Endothelial cell (in vitro differentiated cells): ENCODE measurements around the gene C19orf18. TPM values are rescaled to one million over a fixed set of nuclear protein-coding genes. Genes with fewer than 3 reads are reported as not detected.

Experiments
- DNase-seq: peaks from one replicate; pipeline ENCODE4 v3.0.0; 2021; ENCODE audit warnings: low spot score
- H3K27ac Mint-ChIP-seq: one replicate; pipeline ENCODE4 v1.8.0; 2021; ENCODE audit warnings: mixed read lengths, inconsistent platforms; ENCODE audit not compliant: unreplicated experiment
- H3K27me3 Mint-ChIP-seq: one replicate; pipeline ENCODE4 v1.8.0; 2021; ENCODE audit warnings: mild to moderate bottlenecking, moderate library complexity, mixed read lengths, inconsistent platforms; ENCODE audit not compliant: unreplicated experiment
- H3K36me3 Mint-ChIP-seq: one replicate; pipeline ENCODE4 v1.8.0; 2021; ENCODE audit warnings: mild to moderate bottlenecking, low read depth, mixed read lengths, inconsistent platforms; ENCODE audit not compliant: unreplicated experiment
- H3K4me1 Mint-ChIP-seq: one replicate; pipeline ENCODE4 v1.8.0; 2021; ENCODE audit warnings: mild to moderate bottlenecking, mixed read lengths, inconsistent platforms; ENCODE audit not compliant: unreplicated experiment
- H3K4me3 Mint-ChIP-seq: one replicate; pipeline ENCODE4 v1.8.0; 2021; ENCODE audit warnings: mild to moderate bottlenecking, mixed read lengths, inconsistent platforms; ENCODE audit not compliant: unreplicated experiment
- H3K9me3 Mint-ChIP-seq: one replicate; pipeline ENCODE4 v1.8.0; 2021; ENCODE audit warnings: mixed read lengths, inconsistent platforms; ENCODE audit not compliant: unreplicated experiment
- CTCF ChIP-seq: fragments of 200-600 bp; sonication (generic); IDR thresholded peaks from one replicate; pipeline ENCODE4 v1.5.0; 2021; ENCODE audit warnings: antibody characterized with exemption; ENCODE audit not compliant: unreplicated experiment
- total RNA-seq: library from RNA; stranded (reverse); fragmentation: NEBNext Ultra II Directional; extraction: Animal tissue kit (Norgen Biotek cat#: 25700); gene quantifications from one replicate; pipeline ENCODE4 v1.2.1, GENCODE V29; 2021; ENCODE audit not compliant: unreplicated experiment

C19orf18 gene
- total RNA-seq, 1 donor from 2014 or later, result 1.8 TPM

- no peak for TF ChIP-seq CTCF
- Mint-ChIP-seq H3K27me3 (peaks cover 6% of the 10 kb centered on the region), H3K9me3 (peaks cover 44% of the 10 kb centered on the region), H3K27ac (no peak overlapping the region), H3K36me3 (peaks cover 14% of the 10 kb centered on the region), H3K4me1 (no peaks in the 10 kb centered on the region), H3K4me3 (no peak overlapping the region)
- no peak for DNase-seq
Measured at GRCh38 chr19:57954996-57955395, 19.3 kb downstream of the C19orf18 start.

- peaks cover 25% of the 10 kb centered on the region for H3K36me3 Mint-ChIP-seq
- peaks cover 11% of the 10 kb centered on the region for H3K27me3 Mint-ChIP-seq
- no peak for TF ChIP-seq CTCF
- peaks cover 10% of the 10 kb centered on the region for H3K4me1 Mint-ChIP-seq
- H3K27ac Mint-ChIP-seq, result no peak overlapping the region
- no peak for DNase-seq
- no peak overlapping the region for H3K4me3 Mint-ChIP-seq
- H3K9me3 Mint-ChIP-seq, result peaks cover 39% of the 10 kb centered on the region
Measured at GRCh38 chr19:57949702-57950101, 24.6 kb downstream of the C19orf18 start.

GRCh38 chr19:57949296-57949695 lies 25.0 kb downstream of the C19orf18 start:
- Mint-ChIP-seq H3K27ac (no peak overlapping the region), H3K4me1 (peaks cover 10% of the 10 kb centered on the region), H3K9me3 (peaks cover 36% of the 10 kb centered on the region), H3K36me3 (peaks cover 22% of the 10 kb centered on the region), H3K27me3 (peaks cover 11% of the 10 kb centered on the region), H3K4me3 (no peak overlapping the region)
- TF ChIP-seq CTCF, result no peak
- DNase-seq, result no peak

GRCh38 chr19:57947419-57948134 lies 26.8 kb downstream of the C19orf18 start, which contains the start of gene ZNF256:
ZNF256 (minus strand) TSS chr19:57947706; CDS start chr19:57947474, 232 bp downstream.
- H3K4me1 Mint-ChIP-seq, result peaks cover 10% of the 10 kb centered on the region
- peaks cover 39% of the 10 kb centered on the region for H3K36me3 Mint-ChIP-seq
- H3K4me3 Mint-ChIP-seq, result peak within 1 kb of the TSS; percentile 95
- peak; percentile 71 for TF ChIP-seq CTCF
- H3K27ac Mint-ChIP-seq, result peak within 1 kb of the TSS; percentile 92
- peaks cover 25% of the 10 kb centered on the region for H3K9me3 Mint-ChIP-seq
- H3K27me3 Mint-ChIP-seq, result peaks cover 17% of the 10 kb centered on the region
- DNase-seq, result peak; percentile 92

GRCh38 chr19:57947088-57947418 lies 27.3 kb downstream of the C19orf18 start:
- Mint-ChIP-seq H3K36me3 (peaks cover 44% of the 10 kb centered on the region), H3K4me3 (peak overlapping the region; percentile 95), H3K4me1 (peaks cover 10% of the 10 kb centered on the region), H3K9me3 (peaks cover 29% of the 10 kb centered on the region), H3K27me3 (peaks cover 17% of the 10 kb centered on the region), H3K27ac (no peak overlapping the region)
- no peak for DNase-seq
- no peak for TF ChIP-seq CTCF
